Mucosa of gallbladder (tissue), 1 donor: Measurements from ENCODE around the gene RBPMS2. TPM values are rescaled to one million over a fixed set of nuclear protein-coding genes. Genes with fewer than 3 reads are reported as not detected.

Experiments
- DNase-seq: peaks from one replicate; pipeline ENCODE4 v3.0.0-alpha.2; 2020; ENCODE audit warnings: low spot score
- total RNA-seq: library from RNA; stranded (reverse); gene quantifications from one replicate; pipeline ENCODE4 v1.2.1, GENCODE V29; 2021
- donor health status: DM: no; HTN: no; CAD: no.

RBPMS2 gene
- total RNA-seq, 1 donor from 2014 or later: 41.3 TPM

DNA sequence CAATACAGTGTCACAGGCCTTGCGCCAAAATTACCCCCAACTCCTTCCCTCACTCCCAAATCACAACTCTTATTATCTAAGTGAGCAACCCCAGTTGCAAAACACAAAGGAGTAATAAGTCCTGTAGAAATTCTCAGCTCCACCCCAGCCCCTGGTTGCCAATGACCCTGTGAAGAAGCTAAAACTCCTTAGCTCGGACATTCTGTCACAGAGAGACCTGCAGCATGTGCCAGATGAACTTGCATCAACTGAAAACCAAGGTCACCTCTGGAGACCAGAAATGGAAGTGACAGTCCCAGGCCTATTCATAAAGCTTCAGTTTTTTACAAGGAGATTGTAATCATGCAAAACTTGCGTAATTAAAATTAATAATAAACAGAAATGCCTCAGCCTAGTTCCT, 55.2 kb downstream of the RBPMS2 start:
- DNase-seq: no peak

DNA sequence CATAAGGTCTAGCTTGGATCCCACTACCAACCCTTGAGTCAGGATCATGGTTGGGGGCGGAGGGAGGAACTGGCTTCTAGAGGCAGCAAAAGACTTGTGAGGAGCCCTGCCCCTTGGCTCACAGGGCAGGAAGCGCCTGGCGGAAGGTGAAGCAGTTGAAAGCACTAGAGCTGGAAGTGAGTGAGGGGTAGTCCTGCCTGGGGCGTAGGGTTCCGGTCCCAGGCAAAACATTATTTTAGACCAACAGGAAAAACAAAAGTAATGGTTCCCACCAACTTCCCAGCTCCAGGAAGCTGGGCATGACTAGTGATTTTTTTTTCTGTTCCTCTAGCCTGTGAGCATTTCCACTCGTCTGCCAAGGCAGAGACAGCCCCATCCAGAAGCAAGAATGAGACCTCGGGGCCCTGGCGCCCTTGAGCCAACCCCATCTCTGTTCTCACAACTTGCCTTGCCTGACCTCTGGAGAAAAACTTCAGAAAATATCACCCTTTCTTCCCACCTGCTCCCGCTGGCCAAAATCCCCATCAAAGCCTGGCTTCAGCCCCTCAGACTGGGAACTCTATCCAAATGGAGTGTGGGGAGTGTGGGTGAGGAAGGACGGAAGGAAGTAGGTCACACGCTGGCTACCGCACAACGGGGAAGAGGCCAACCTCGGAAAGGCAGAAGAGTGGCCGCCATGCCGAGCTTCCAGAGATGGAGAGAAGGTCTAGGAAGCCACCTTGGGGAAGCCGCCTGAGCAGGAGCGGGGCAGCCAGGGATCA, 57.5 kb downstream of the RBPMS2 start:
- no peak for DNase-seq

DNA sequence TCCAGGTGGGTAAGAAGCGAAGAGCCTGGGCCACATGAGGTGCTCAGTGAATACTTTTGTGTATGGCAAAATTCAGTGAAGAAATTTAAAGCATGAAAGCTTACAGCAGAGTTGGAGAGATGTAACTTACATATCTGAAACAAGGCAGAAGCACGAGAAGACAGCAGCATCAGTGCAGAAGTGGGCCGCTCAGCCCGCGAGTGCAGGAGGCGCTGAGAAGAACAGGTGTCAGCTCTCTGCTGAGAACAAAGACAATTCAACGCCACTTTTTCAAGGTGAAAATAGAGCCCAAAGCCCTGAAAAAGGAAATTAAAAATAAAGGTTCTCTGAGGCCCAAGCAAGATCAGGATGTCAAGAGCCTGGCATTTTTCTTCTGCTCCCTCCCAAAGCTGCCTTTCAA, 58.3 kb downstream of the RBPMS2 start:
- no peak for DNase-seq

DNA sequence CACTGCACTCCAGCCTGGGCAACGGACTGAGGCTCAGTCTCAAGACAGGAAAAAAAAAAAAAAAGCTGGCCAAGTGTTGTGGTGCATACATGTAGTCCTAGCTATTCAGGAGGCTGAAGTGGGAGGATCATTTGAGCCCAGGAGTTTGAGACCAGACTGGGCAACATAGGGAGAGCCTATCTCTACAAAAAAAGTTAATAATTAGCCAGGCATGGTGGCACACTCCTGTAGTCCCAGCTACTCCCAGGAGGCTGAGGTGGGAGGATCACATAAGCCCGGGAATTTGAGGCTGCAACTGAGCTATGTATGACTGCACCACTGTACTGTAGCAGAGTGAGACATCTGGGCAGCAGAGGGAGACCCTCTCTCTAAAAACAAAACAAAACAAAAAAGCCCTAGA, 58.9 kb downstream of the RBPMS2 start:
- no peak for DNase-seq

DNA sequence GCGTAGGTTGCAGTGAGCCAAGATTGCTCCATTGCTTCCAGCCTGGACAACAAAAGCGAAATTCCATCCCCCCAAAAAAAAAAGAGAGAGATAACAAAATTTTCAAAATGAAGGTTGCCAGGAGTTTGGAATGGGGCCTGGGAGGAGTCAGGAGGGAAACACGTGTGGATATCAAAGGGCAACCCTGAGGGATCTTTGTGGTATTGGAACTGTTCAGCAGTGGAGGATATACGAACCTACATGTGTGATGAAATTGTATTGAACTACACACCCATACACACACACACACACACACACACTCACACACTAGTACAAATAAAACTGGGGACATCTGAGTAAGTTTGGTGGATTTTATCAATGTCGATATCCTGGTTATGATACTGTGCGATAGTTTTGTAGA, 61.8 kb downstream of the RBPMS2 start:
- no peak for DNase-seq

DNA sequence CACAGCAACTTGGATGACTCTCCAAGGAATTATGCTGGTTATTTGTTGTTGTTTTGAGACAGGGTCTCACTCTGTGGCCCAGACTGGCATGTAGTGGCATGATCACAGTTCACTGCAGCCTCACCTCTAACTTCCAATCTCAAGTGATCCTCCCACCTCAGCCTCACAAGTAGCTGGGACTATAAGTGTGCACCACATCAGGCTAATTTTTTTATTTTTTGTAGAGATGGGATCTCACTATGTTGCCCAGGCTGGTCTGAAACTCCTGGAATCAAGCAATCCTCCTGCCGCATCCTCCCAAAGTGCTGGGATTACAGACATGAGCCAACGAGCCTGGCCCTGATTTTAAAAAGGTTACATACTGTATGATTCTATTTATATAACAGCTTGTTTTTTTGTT, 63.0 kb downstream of the RBPMS2 start:
- DNase-seq: no peak

DNA sequence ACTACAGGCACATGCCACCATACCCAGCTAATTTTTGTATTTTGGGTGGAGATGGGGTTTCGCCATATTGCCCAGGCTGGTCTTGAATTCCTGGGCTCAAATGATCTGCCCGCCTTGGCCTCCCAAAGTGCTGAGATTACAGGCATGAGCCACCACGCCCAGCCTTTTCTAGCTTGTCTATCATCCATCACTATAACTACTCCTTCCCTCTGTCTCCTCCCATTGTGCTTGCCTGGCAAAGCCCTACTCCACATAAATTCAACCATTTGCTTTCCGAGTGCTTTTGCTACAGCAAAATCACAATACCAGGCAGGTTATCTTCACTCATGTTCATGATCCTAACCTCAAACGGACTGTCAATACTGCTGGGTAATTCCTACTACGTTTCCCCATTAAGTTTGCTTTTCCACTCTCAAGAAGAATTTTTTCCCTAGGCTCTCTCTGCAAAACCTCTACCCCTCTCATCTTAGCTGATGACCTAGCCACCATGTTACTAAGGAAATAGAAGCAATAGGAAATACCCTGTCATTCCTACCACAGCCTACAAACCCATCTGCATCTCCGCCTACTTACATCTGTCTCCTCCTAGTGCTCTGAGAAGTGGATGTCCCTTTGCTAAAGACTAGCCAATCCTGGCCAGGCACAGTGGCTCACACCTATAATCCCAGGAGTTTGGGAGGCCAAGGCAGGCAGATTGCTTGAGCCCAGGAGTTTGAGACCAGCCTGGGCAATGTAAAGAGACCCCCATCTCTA, 64.5 kb downstream of the RBPMS2 start:
- no peak for DNase-seq

DNA sequence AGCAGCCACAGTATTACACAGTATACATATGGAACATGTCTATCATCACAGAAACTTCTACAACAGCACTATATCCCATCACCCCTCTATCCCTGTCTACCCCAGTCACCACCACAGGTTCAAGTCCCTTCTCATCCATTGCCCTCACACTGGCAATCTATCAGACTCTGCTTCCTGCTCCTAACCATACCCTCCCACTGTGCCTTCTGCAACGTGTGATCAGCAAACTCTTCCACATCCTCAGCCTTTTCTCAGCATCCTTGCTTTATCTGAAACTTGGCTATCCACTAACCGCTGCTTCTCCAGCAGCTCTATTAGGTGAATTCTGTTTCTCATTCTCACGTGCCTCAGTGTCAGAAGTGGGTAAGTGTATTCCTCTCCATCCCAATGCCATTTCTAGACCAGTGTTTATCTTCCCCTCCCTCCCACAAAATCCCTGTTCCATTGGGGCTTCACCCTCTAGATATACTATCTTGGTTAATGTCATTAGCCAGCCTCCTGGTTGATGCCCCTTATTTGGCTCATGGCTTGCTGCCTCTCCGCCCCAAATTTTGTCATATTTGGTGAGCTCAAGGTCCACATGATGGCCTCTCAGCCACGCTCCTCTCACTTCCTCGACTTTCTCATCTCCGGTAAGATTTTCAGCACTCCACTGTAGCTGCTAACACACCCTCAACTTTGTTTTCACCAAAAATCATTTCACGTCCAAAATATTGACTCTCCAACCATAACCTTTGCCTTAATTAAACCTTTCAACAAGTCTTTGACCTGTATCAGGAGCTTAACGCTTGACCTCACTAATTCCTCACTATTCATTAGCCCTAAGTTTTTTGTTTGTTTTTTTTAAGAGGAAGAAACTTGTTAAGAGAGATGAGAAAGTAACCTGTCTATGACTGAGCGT, 69.1 kb downstream of the RBPMS2 start:
- no peak for DNase-seq

DNA sequence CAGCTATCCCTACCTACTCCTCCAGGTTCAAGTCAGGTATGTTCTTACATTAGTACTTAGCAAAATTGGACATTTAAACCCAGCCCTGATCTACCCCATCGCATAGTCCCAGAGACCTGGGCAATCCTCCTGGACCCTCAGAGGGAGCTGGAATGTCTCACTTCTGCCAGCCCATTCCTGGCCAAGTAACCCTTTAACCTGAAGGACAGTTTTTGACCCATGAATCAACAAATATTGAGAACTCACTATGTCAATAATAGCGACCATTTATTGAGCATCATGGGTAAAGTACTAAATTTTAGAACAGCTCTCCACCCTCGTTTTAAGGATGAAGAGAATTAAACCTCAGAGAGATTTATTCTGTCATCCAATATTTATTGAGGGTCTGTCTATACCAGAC, 70.4 kb downstream of the RBPMS2 start:
- DNase-seq: no peak

DNA sequence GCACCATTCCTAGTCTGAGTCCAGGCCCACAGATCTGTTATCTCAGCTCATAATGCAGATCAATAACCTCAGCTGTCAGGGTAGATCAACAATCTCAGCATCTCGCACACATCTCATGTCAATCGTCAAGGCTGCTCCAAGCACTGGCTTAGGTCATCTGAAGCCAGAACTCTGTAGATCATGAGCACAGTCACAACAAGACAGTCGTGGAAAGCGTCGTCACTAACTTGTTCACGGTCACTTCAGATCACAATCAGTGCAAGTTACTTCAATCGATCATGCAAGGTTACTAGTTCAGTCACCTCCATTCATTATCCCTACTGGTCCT, 71.8 kb downstream of the RBPMS2 start:
- DNase-seq: no peak

DNA sequence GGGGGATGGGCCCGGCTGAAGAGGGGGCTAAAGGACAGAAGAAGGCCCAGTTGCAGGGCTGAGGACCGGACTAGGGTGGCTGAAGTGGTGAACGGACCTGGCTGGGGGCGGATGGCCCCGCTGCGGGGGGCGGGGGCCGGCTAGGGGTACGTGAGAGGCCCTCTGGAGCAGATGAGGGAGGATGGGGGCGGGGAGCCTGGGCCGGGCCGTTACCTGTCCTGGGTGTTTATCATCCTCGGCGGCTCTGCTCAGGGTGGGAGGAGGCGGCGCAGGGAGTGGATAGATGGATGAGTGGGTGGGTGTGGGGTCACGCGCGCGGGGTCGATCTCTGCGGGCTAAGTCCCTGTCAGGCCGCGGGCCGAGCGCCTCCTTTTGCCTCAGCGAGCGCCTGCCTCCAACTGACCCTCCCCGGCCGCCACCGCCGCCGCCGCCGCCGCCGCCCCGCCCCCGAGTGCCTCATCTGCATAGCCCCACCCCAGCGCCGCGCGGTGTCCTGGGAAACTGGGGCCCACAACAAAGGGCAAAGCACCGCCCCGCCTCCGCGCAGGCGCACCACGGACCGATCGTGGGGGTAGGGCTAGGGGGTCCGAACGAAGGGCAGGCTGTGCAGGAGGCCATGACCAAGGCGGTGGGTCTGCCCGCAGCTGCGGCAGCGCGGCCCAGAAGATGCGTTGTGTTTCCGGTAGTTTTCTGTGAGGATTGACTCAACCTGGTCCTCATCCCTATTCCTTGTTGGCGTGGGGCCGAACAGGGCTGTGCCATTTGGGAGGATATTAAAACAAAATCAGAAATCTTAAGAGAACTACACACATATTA, 72.4 kb downstream of the RBPMS2 start:
- peak; percentile 96 for DNase-seq

DNA sequence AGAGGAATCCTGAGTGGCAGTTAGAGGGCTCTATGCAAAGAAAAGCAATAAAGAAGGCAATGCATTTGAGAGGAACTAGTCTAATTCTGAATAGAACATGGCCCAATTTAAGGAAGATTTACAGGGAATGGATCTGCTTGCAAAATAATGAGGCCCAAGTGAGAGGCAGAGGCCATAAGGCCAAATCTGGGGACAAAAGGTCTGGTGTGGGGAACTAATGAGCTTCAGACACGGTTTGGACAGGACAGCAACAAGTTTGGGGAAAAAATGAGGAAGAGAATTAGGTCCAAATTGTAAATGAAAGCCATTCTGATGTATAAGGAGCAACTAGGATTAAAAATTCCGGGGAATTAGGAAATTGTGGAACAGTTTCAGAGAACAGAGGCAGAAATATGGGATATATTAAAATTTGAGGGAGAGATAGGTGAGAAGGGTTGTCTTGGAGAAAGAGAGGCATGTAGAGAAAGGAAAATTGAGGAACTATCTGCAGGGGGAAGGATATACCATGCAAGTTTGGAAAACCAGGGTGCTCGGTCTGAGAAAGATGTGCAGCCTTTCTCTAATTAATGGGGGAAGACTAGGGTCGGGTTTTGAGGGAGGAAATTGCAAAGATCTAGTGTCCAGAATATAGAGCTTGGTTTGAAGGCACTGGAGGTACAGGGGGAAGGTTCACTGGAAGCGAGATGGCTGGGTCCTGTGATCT, 73.8 kb downstream of the RBPMS2 start:
- no peak for DNase-seq

DNA sequence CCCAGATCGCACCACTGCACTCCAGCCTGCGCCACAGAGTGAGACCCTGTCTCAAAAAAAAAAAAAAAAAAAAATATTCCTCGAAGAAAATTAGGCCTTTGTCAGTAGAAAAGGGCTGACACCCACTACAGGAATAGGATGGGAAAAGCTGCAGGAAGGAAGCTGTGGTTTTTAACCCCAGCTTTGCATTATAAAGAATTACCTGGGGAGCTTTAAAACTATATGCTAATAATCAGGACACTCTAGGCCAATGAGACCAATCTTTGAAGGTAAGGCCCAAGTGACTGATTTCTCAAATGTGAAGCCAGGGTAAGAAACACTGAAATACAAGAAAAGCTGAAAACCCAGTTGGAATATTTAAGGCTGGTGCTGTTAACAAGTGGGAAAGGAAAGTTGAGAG, 74.3 kb downstream of the RBPMS2 start:
- DNase-seq: no peak

DNA sequence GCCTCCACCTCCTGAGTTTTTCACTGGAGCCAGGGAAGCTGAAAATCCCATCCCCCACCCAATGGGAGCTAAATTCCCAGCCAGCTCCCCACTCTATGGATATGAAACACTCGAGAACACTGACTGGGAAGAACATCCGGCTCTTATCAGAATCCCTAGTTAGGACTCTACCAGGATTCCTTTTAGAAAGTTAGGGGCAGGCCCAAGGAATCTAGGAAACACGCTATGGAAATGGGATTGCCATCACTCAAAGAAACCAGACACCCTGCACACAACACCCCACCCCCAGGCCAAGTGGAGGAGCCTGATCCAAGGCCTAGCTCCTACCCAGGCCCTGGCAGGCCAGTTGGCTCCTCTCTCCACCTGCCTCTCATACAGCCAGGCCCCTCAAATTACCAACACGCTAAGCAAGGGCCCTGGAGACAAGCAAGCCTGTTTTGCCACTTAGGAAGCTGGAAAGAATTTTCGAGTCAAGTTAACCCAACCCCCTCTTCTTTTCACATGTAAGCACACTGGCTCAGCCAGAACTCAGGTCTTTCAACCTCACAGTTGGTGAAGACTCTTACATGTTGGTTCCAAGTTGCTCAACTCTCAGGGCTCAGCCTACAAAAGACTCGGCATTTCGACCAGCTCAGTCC, 75.5 kb downstream of the RBPMS2 start:
- DNase-seq: no peak

DNA sequence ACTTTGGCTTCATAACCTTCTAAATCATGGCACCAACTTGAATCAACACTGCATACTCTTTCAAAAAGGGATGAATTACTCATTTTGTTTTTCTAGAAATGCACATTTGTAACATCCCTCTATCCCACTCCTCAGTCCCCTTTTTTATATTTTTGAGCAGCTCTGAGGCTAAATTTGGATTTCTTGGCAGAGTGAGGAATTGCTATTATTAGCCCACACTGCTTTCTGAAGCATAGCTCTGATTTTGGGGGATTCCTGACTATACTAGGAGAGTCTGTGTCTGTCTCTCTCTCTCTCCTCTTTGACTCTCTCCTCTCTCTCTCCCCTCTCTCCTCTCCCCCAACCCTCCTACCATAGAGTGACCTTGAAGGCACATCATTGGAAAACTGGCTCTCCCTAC, 76.6 kb downstream of the RBPMS2 start:
- no peak for DNase-seq

DNA sequence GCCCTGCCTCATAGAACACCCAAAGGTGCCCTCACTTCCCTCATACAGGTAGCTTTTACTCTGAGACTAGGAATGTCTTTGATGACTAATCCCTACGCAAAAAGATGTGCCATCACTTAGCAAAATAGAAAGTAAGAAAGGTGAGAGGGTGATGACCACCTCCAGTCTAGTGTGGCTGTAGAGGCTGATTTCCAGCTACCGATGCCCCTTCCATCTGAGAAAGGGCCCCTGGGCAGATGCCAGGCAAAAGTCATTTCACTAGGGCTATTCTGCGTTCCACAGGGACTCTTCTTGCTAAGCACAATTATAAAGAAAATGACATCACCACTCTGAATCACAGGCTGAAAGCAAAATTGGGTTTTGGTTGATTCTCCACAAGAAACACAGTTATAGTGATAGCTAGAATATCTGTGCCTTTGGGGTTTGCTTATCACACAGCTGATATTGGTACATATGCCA, 77.4 kb downstream of the RBPMS2 start:
- DNase-seq: no peak

DNA sequence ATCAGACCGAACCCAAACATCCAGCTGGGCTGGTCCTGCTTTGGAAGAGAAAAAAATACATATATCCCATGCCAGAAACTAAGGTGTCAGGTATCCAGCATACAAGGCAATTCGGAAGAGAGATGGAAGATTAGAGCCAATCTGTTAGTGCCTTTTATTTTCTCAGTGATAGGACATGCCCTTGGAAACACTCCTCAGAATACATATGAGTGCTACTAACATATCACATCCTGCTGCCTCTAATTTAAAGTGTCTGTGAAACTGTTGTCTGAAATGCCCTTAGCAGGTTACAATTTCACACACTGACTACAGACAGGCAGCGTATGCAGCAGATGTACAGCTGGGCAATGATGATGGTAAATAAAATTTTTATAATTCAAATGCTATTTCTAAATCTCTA, 78.9 kb downstream of the RBPMS2 start:
- no peak for DNase-seq

DNA sequence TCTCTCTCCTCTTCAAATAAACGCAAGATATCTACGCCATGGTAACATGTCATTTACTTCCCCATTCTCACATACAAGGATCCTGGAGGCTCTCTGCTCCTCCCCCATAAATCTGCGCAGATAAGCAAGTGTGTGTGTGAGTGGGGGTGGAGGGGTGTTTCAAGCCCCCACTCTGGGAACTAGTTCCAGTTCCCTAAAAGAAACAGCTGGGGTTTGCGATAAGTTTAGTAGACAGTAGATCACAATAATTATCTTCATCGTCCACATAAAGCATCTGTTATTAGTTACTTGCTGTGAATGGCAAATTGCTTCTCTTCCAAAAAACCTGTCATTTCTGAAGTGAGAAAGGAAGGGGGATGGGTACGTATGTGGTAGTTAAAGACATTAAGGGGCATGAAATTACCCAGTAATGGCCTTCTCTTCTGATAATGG, 79.8 kb downstream of the RBPMS2 start:
- DNase-seq: peak; percentile 52

DNA sequence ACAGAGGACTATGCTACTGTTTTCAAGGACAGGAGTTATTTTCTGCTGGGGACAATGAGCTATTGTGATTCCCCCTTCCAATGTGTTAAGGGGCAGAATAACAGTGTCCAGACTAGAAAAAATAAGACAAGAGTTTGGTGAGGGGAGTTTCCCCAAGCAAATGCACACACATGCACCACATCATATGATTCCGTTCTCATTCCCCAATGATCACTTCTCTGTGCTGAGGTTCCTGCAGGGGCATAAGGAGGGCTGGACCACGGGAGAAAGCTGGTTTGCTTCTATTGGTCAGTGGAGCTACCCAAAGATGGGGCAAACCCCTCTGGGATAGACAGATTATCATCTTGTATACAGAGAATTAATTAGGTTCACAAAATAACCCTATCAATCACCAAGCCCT, 80.6 kb downstream of the RBPMS2 start:
- no peak for DNase-seq

DNA sequence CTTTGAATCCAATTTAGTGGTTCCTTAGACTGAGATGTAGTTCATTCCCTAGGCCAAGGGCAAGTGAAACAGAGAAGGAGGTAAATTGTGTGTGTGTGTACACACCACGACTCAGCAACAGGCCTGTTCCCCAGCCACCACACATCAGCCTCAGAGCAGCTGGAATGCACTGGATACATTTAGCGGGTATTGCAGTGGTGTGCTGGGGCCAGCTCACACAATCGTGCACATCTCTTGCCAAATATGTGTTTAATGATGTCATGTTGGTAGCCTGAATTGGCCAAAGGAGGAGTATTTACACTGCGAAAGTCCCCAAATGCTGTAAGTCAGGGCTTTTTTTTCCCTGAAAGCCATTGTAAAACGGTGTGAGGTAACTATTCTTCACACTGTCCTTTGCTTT, 82.3 kb downstream of the RBPMS2 start:
- DNase-seq: peak; percentile 55
